ENCODE data around the gene SUPT3H.

DNA sequence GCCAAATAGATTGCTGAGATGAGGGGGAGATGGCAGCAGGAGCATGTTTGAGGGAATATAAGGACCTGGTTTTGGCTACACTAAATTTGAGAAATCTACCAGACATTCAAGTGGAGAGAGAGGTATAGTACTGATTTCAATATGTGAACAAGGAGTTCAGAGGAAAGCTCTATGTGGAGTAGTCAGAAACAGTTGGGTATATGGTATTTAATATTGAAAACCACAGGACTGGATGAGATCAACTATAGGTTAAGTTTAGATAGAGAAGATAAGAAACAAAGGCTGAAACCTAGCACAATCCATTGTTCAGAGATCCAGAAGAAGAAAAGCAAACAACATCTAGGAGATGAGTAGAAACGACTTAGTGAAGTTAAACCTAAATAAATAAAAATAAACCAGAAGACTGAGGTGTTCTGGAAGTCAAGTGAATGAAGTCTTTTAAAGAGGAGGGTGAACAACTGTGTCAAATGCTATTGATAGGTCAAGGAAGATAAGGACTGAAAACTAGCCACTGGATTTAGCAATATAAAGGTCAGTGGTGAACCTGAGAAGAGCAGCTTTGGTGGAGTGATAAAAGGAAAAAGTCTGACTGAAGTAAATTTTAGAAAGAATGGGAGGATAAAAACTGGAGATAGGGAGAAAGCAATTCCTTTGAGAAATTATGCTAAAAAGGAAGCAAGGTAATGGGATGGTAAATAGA lies 170.8 kb downstream of the SUPT3H start:
- TF ChIP-seq, protein P1, sequence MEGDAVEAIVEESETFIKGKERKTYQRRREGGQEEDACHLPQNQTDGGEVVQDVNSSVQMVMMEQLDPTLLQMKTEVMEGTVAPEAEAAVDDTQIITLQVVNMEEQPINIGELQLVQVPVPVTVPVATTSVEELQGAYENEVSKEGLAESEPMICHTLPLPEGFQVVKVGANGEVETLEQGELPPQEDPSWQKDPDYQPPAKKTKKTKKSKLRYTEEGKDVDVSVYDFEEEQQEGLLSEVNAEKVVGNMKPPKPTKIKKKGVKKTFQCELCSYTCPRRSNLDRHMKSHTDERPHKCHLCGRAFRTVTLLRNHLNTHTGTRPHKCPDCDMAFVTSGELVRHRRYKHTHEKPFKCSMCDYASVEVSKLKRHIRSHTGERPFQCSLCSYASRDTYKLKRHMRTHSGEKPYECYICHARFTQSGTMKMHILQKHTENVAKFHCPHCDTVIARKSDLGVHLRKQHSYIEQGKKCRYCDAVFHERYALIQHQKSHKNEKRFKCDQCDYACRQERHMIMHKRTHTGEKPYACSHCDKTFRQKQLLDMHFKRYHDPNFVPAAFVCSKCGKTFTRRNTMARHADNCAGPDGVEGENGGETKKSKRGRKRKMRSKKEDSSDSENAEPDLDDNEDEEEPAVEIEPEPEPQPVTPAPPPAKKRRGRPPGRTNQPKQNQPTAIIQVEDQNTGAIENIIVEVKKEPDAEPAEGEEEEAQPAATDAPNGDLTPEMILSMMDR (IDR thresholded peaks at IDR 0.05): no peak
- TF ChIP-seq POLR2A (IDR thresholded peaks at IDR 0.05): no peak

Data from lower leg skin (tissue), 3 donors.